ENCODE results near the gene ZNF507. TPM values are rescaled to one million over a fixed set of nuclear protein-coding genes. Genes with fewer than 3 reads are reported as not detected.

The ZNF507 gene
- total and polyA plus RNA-seq, 4 donors: 2.9 to 14.1 (median 7.1) TPM

- H3K27ac ChIP-seq (ENCODE audit: low read depth in 1 of 2, low read length in 2 of 2): no peak overlapping the region
- no peaks in the 10 kb centered on the region for H3K36me3 ChIP-seq (ENCODE audit: control insufficient read depth in 4 of 4, insufficient read depth in 3 of 4, low read depth in 1 of 4, low read length in 3 of 4)
- H3K9ac ChIP-seq (ENCODE audit: low read depth in 1 of 2, low read length in 2 of 2): no peak overlapping the region
- H3K27me3 ChIP-seq (ENCODE audit: control insufficient read depth in 4 of 4, insufficient read depth in 4 of 4, low read length in 3 of 4): peaks cover 0 to 2% (median 0%) of the 10 kb centered on the region in 4 donors
- DNase-seq (ENCODE audit: low spot score): no peak
- peaks cover 2 to 13% (median 3%) of the 10 kb centered on the region in 4 donors for H3K9me3 ChIP-seq (ENCODE audit: control insufficient read depth in 4 of 4, low read length in 3 of 4)
- H3K4me1 ChIP-seq (ENCODE audit: control insufficient read depth in 4 of 4, insufficient read depth in 4 of 4, low read length in 3 of 4): no peaks in the 10 kb centered on the region
- TF ChIP-seq JUND (IDR thresholded peaks at IDR 0.05) (no peak), NR2F2 (IDR thresholded peaks at IDR 0.05) (no peak), SP1 (IDR thresholded peaks at IDR 0.05) (no peak), MAX (IDR thresholded peaks at IDR 0.05) (no peak), RAD21 (IDR thresholded peaks at IDR 0.05) (no peak), RXRA (IDR thresholded peaks at IDR 0.05) (no peak), HNF4G (IDR thresholded peaks at IDR 0.05) (no peak), GABPA (IDR thresholded peaks at IDR 0.05 in 1 of 2, conservative IDR thresholded peaks at IDR 0.05 in 1 of 2) (no peak), TAF1 (conservative IDR thresholded peaks at IDR 0.05) (no peak), FOXA1 (IDR thresholded peaks at IDR 0.05) (no peak), FOXA2 (IDR thresholded peaks at IDR 0.05) (no peak), EGR1 (IDR thresholded peaks at IDR 0.05; ENCODE audit: low read depth in 2 of 2) (no peak), REST (IDR thresholded peaks at IDR 0.05) (no peak), HNF4A (conservative IDR thresholded peaks at IDR 0.05) (no peak)
- TF ChIP-seq, protein P1, sequence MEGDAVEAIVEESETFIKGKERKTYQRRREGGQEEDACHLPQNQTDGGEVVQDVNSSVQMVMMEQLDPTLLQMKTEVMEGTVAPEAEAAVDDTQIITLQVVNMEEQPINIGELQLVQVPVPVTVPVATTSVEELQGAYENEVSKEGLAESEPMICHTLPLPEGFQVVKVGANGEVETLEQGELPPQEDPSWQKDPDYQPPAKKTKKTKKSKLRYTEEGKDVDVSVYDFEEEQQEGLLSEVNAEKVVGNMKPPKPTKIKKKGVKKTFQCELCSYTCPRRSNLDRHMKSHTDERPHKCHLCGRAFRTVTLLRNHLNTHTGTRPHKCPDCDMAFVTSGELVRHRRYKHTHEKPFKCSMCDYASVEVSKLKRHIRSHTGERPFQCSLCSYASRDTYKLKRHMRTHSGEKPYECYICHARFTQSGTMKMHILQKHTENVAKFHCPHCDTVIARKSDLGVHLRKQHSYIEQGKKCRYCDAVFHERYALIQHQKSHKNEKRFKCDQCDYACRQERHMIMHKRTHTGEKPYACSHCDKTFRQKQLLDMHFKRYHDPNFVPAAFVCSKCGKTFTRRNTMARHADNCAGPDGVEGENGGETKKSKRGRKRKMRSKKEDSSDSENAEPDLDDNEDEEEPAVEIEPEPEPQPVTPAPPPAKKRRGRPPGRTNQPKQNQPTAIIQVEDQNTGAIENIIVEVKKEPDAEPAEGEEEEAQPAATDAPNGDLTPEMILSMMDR (IDR thresholded peaks at IDR 0.05; ENCODE audit: low read depth, low read length, missing input control): no peak
- TF ChIP-seq, protein P2, sequence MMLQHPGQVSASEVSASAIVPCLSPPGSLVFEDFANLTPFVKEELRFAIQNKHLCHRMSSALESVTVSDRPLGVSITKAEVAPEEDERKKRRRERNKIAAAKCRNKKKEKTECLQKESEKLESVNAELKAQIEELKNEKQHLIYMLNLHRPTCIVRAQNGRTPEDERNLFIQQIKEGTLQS (IDR thresholded peaks at IDR 0.05): no peak
- no peak overlapping the region for H3K4me3 ChIP-seq (ENCODE audit: low read depth in 1 of 3, low read length in 3 of 3)
These were observed 42.6 kb upstream of the ZNF507 start for GRCh38 chr19:32302778-32303177.

DNA sequence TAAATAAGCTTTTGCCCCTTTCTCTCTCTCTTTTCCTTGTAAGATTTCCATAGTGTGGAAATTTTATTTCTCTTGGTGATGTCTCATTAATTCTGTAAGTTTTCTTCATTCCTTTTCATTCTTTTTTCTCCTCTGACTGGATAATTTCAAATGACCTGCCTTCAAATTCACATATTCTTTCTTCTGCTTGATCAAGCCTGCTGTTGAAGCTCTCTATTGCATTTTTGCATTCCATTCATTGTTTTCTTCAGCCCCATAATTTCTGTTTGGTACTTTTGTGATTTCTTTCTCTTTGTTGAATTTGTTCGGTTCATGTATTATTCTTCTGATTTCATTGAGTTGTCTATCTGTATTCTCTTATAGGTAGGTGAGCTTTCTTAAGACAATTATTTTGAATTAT, 42.2 kb upstream of the ZNF507 start:
- H3K27me3 ChIP-seq (ENCODE audit: control insufficient read depth in 4 of 4, insufficient read depth in 4 of 4, low read length in 3 of 4): peaks cover 0 to 2% (median 0%) of the 10 kb centered on the region in 4 donors
- no peak overlapping the region for H3K27ac ChIP-seq (ENCODE audit: low read depth in 1 of 2, low read length in 2 of 2)
- H3K36me3 ChIP-seq (ENCODE audit: control insufficient read depth in 4 of 4, insufficient read depth in 3 of 4, low read depth in 1 of 4, low read length in 3 of 4): no peaks in the 10 kb centered on the region
- no peaks in the 10 kb centered on the region for H3K4me1 ChIP-seq (ENCODE audit: control insufficient read depth in 4 of 4, insufficient read depth in 4 of 4, low read length in 3 of 4)
- WGBS: 79% methylated on average over 1 of the region's 1 CpG
- H3K4me3 ChIP-seq (ENCODE audit: low read depth in 1 of 3, low read length in 3 of 3): no peak overlapping the region
- DNase-seq (ENCODE audit: low spot score): no peak
- peaks cover 2 to 13% (median 3%) of the 10 kb centered on the region in 4 donors for H3K9me3 ChIP-seq (ENCODE audit: control insufficient read depth in 4 of 4, low read length in 3 of 4)
- no peak overlapping the region for H3K9ac ChIP-seq (ENCODE audit: low read depth in 1 of 2, low read length in 2 of 2)
- TF ChIP-seq JUND (IDR thresholded peaks at IDR 0.05) (no peak), HNF4A (conservative IDR thresholded peaks at IDR 0.05) (no peak), SP1 (IDR thresholded peaks at IDR 0.05) (no peak), GABPA (IDR thresholded peaks at IDR 0.05 in 1 of 2, conservative IDR thresholded peaks at IDR 0.05 in 1 of 2) (no peak), RXRA (IDR thresholded peaks at IDR 0.05) (no peak), EGR1 (IDR thresholded peaks at IDR 0.05; ENCODE audit: low read depth in 2 of 2) (no peak), HNF4G (IDR thresholded peaks at IDR 0.05) (no peak), YY1 (IDR thresholded peaks at IDR 0.05) (no peak), NR2F2 (IDR thresholded peaks at IDR 0.05) (no peak), FOXA1 (IDR thresholded peaks at IDR 0.05) (no peak), MAX (IDR thresholded peaks at IDR 0.05) (no peak)
- TF ChIP-seq, protein P2 (IDR thresholded peaks at IDR 0.05): no peak
- TF ChIP-seq, protein P1 (IDR thresholded peaks at IDR 0.05; ENCODE audit: low read depth, low read length, missing input control): no peak

Data from liver (tissue), 9 donors.